Astrocyte (in vitro differentiated cells and primary cell): ENCODE measurements around the gene NUDT5. TPM values are rescaled to one million over a fixed set of nuclear protein-coding genes. Genes with fewer than 3 reads are reported as not detected.
A peak's percentile ranks its signal among the peaks of the same experiment; 100 is the strongest.

Experiments
- DNase-seq: peaks from one replicate; pipeline ENCODE4 v3.0.0-alpha.2; 2010; ENCODE audit warnings: low read depth
- FAIRE-seq: peaks from 2 replicates; lab custom pipeline; 2011; peaks lifted over from hg19 to GRCh38; lab: Jason Lieb, UNC
- H2AFZ ChIP-seq: 2 replicates; pipeline ENCODE4 v1.6.0; 2012; ENCODE audit warnings: low read depth, low read length, inconsistent platforms
- H3K27ac ChIP-seq: 2 replicates; pipeline ENCODE4 v1.5.1; 2011; ENCODE audit warnings: low read depth, low read length, inconsistent platforms
- H3K27me3 ChIP-seq: 2 replicates; pipeline ENCODE4 v1.6.0; 2011; ENCODE audit warnings: low read length, inconsistent platforms; ENCODE audit not compliant: insufficient read depth
- H3K36me3 ChIP-seq: 2 replicates; pipeline ENCODE4 v1.5.1; 2011; ENCODE audit warnings: low read length, inconsistent platforms; ENCODE audit not compliant: insufficient read depth
- H3K4me1 ChIP-seq: 2 replicates; pipeline ENCODE4 v1.5.1; 2011; ENCODE audit warnings: low read length, inconsistent platforms; ENCODE audit not compliant: insufficient read depth
- H3K4me2 ChIP-seq: 2 replicates; pipeline ENCODE4 v1.6.0; 2012; ENCODE audit warnings: low read length, inconsistent platforms
- H3K4me3 ChIP-seq: 2 replicates; pipeline ENCODE4 v1.5.1; 2011; ENCODE audit warnings: low read depth, mild to moderate bottlenecking, low read length, inconsistent platforms; ENCODE audit not compliant: insufficient read depth
- H3K79me2 ChIP-seq: 2 replicates; pipeline ENCODE4 v1.6.0; 2012; ENCODE audit warnings: mild to moderate bottlenecking, low read length, inconsistent platforms; ENCODE audit not compliant: insufficient read depth
- H3K9ac ChIP-seq: 2 replicates; pipeline ENCODE4 v1.6.0; 2012; ENCODE audit warnings: mild to moderate bottlenecking, low read length, inconsistent platforms
- H3K9me3 ChIP-seq: 2 replicates; pipeline ENCODE4 v1.5.1; 2012; ENCODE audit warnings: low read depth, mild to moderate bottlenecking, low read length, inconsistent platforms; ENCODE audit not compliant: insufficient read depth
- H4K20me1 ChIP-seq: 2 replicates; pipeline ENCODE4 v1.6.0; 2012; ENCODE audit warnings: low read length, inconsistent platforms; ENCODE audit not compliant: insufficient read depth
- H3K27ac Mint-ChIP-seq: one replicate; pipeline ENCODE4 v1.8.0; 2021; ENCODE audit warnings: mild to moderate bottlenecking, mixed read lengths; ENCODE audit not compliant: unreplicated experiment
- H3K27me3 Mint-ChIP-seq: one replicate; pipeline ENCODE4 v1.8.0; 2021; ENCODE audit warnings: low read depth, mixed read lengths; ENCODE audit not compliant: unreplicated experiment
- H3K36me3 Mint-ChIP-seq: one replicate; pipeline ENCODE4 v1.8.0; 2021; ENCODE audit warnings: low read depth, mixed read lengths; ENCODE audit not compliant: unreplicated experiment
- H3K4me1 Mint-ChIP-seq: one replicate; pipeline ENCODE4 v1.8.0; 2021; ENCODE audit warnings: low read depth, mixed read lengths; ENCODE audit not compliant: unreplicated experiment
- H3K4me3 Mint-ChIP-seq: one replicate; pipeline ENCODE4 v1.8.0; 2021; ENCODE audit warnings: mild to moderate bottlenecking, moderate library complexity, mixed read lengths; ENCODE audit not compliant: unreplicated experiment
- H3K9me3 Mint-ChIP-seq: one replicate; pipeline ENCODE4 v1.8.0; 2021; ENCODE audit warnings: mild to moderate bottlenecking, mixed read lengths; ENCODE audit not compliant: unreplicated experiment
- CTCF ChIP-seq: IDR thresholded peaks from 2 replicates; pipeline ENCODE4 v1.5.1; 2011; ENCODE audit warnings: low read depth, mild to moderate bottlenecking, inconsistent platforms, low read length, moderate library complexity; ENCODE audit not compliant: insufficient read depth
- EZH2 ChIP-seq: IDR thresholded peaks from 2 replicates; pipeline ENCODE4 v1.6.1; 2012; ENCODE audit warnings: mild to moderate bottlenecking, low read length, inconsistent platforms; ENCODE audit not compliant: insufficient read depth
- total RNA-seq: library from RNA; stranded (reverse); gene quantifications from 2 replicates; pipeline ENCODE4 v1.2.1, GENCODE V29; 2021

Gene NUDT5
- total RNA-seq, 1 donor from 2014 or later = 85.2 TPM

GRCh38 chr10:12214763-12215218, 19.1 kb upstream of the NUDT5 start:
- Mint-ChIP-seq H3K9me3 (peaks cover 3% of the 10 kb centered on the region), H3K4me1 (peaks cover 6% of the 10 kb centered on the region), H3K36me3 (peaks cover 17% of the 10 kb centered on the region), H3K27ac (peak overlapping the region; percentile 10), H3K27me3 (no peaks in the 10 kb centered on the region), H3K4me3 (peak overlapping the region; percentile 60)
- Histone ChIP-seq H2AFZ (no peak overlapping the region), H3K4me2 (no peak overlapping the region), H4K20me1 (peaks cover 10% of the 10 kb centered on the region), H3K27me3 (no peaks in the 10 kb centered on the region), H3K27ac (peak overlapping the region; percentile 23), H3K9ac (peak overlapping the region; percentile 24), H3K9me3 (no peaks in the 10 kb centered on the region), H3K36me3 (peaks cover 46% of the 10 kb centered on the region), H3K4me1 (no peaks in the 10 kb centered on the region), H3K4me3 (no peak overlapping the region), H3K79me2 (peaks cover 29% of the 10 kb centered on the region)
- peak; percentile 79 for TF ChIP-seq CTCF
- no peak for TF ChIP-seq EZH2
- FAIRE-seq (no peak), DNase-seq (no peak)

GRCh38 chr10:12214093-12214492, 18.4 kb upstream of the NUDT5 start:
- peaks cover 17% of the 10 kb centered on the region for H3K36me3 Mint-ChIP-seq
- no peak overlapping the region for H3K27ac ChIP-seq

More at GRCh38 chr10:12214093-12214492, 18.4 kb upstream of the NUDT5 start:
- Histone ChIP-seq H3K9ac (peak overlapping the region; percentile 24), H3K4me1 (no peaks in the 10 kb centered on the region), H3K4me2 (no peak overlapping the region), H4K20me1 (peaks cover 17% of the 10 kb centered on the region), H3K36me3 (peaks cover 46% of the 10 kb centered on the region), H2AFZ (no peak overlapping the region), H3K27me3 (no peaks in the 10 kb centered on the region), H3K4me3 (no peak overlapping the region), H3K79me2 (peaks cover 29% of the 10 kb centered on the region), H3K9me3 (no peaks in the 10 kb centered on the region)
- Mint-ChIP-seq H3K4me1 (peaks cover 6% of the 10 kb centered on the region), H3K4me3 (no peak overlapping the region), H3K9me3 (peaks cover 3% of the 10 kb centered on the region), H3K27ac (no peak overlapping the region), H3K27me3 (no peaks in the 10 kb centered on the region)
- no peak for FAIRE-seq
- DNase-seq = no peak
- TF ChIP-seq EZH2 (no peak), CTCF (no peak)
